Neural cell (in vitro differentiated cells): Measurements from ENCODE around the gene SEC24D. TPM values are rescaled to one million over a fixed set of nuclear protein-coding genes. Genes with fewer than 3 reads are reported as not detected.

Experiments
- H2AFZ ChIP-seq: fragments of 200-600, 300-800 bp; sonication (generic), shearing (Covaris generic); 2 replicates; pipeline ENCODE4 v1.6.0; 2014; ENCODE audit warnings: low read depth, mild to moderate bottlenecking, antibody characterized with exemption, low read length, moderate library complexity
- H3F3A ChIP-seq: fragments of 200-600 bp; shearing (Covaris generic); 2 replicates; pipeline ENCODE4 v1.6.1; 2016; ENCODE audit warnings: mild to moderate bottlenecking, moderate library complexity, mixed read lengths, antibody characterized with exemption, low read length; ENCODE audit not compliant: insufficient read depth, poor library complexity, severe bottlenecking
- H3K27ac ChIP-seq: fragments of 200-600, 300-800 bp; sonication (generic), shearing (Covaris generic); 2 replicates; pipeline ENCODE4 v1.5.1; 2014; ENCODE audit warnings: mild to moderate bottlenecking, low read length, moderate library complexity
- H3K27me3 ChIP-seq: fragments of 300-800, 200-600 bp; sonication (generic), shearing (Covaris generic); 2 replicates; pipeline ENCODE4 v1.6.0; 2014; ENCODE audit warnings: mild to moderate bottlenecking, low read depth, low read length, moderate library complexity; ENCODE audit not compliant: insufficient read depth
- H3K36me3 ChIP-seq: fragments of 300-800, 200-600 bp; sonication (generic), shearing (Covaris generic); 2 replicates; pipeline ENCODE4 v1.5.1; 2014; ENCODE audit warnings: mild to moderate bottlenecking, antibody characterized with exemption, low read length, moderate library complexity; ENCODE audit not compliant: insufficient read depth
- H3K4me2 ChIP-seq: fragments of 300-800, 200-600 bp; sonication (generic), shearing (Covaris generic); 2 replicates; pipeline ENCODE4 v1.6.0; 2014; ENCODE audit warnings: mild to moderate bottlenecking, low read length
- H3K4me3 ChIP-seq: fragments of 300-800, 200-600 bp; sonication (generic), shearing (Covaris generic); 2 replicates; pipeline ENCODE4 v1.5.1; 2014; ENCODE audit warnings: mild to moderate bottlenecking, low read length, moderate library complexity
- H3K79me2 ChIP-seq: fragments of 200-600 bp; shearing (Covaris generic); replicated peaks from 2 replicates; pipeline ENCODE4 v1.6.0; 2014; ENCODE audit warnings: mild to moderate bottlenecking, low read length, moderate library complexity; ENCODE audit not compliant: insufficient read depth
- H3K9ac ChIP-seq: fragments of 300-800, 200-600 bp; sonication (generic), shearing (Covaris generic); 2 replicates; pipeline ENCODE4 v1.6.1; 2016; ENCODE audit warnings: mild to moderate bottlenecking, low read length, mixed read lengths
- H3K9me2 ChIP-seq: fragments of 200-600 bp; shearing (Covaris generic); 2 replicates; pipeline ENCODE4 v1.6.1; 2016; ENCODE audit warnings: mild to moderate bottlenecking, low read length, mixed read lengths; ENCODE audit not compliant: insufficient read depth
- H3K9me3 ChIP-seq: fragments of 200-600, 300-800 bp; sonication (generic), shearing (Covaris generic); 2 replicates; pipeline ENCODE4 v1.6.1; 2016; ENCODE audit warnings: mild to moderate bottlenecking, mixed run types, low read length, moderate library complexity, mixed read lengths
- H4K20me1 ChIP-seq: fragments of 200-600 bp; shearing (Covaris generic); 2 replicates; pipeline ENCODE4 v1.6.1; 2016; ENCODE audit warnings: mild to moderate bottlenecking, mixed run types; ENCODE audit not compliant: insufficient read depth
- EP300 ChIP-seq: fragments of 450-650 bp; conservative IDR thresholded peaks from 2 replicates; pipeline ENCODE4 v1.6.1; 2014; ENCODE audit warnings: antibody characterized with exemption, mild to moderate bottlenecking, moderate library complexity; ENCODE audit not compliant: poor library complexity, severe bottlenecking
- EZH2 ChIP-seq: fragments of 200-600, 300-800 bp; shearing (Covaris generic), sonication (generic); IDR thresholded peaks from 2 replicates; pipeline ENCODE4 v1.6.1; 2014; ENCODE audit warnings: antibody characterized with exemption, low read length, borderline replicate concordance, mild to moderate bottlenecking; ENCODE audit not compliant: insufficient read depth, poor library complexity, severe bottlenecking
- MXI1 ChIP-seq: fragments of 450-650 bp; conservative IDR thresholded peaks from 2 replicates; pipeline ENCODE4 v1.6.1; 2014; ENCODE audit warnings: antibody characterized with exemption, mild to moderate bottlenecking; ENCODE audit not compliant: poor library complexity, severe bottlenecking
- POLR2AphosphoS5 ChIP-seq: IDR thresholded peaks from 2 replicates; pipeline ENCODE4 v1.6.1; 2012
- RAD21 ChIP-seq: fragments of 450-650 bp; conservative IDR thresholded peaks from 2 replicates; pipeline ENCODE4 v1.6.1; 2014; ENCODE audit warnings: antibody characterized with exemption, mild to moderate bottlenecking, moderate library complexity
- SMC3 ChIP-seq: fragments of 450-650 bp; conservative IDR thresholded peaks from 2 replicates; pipeline ENCODE4 v1.6.1; 2014; ENCODE audit warnings: antibody characterized with exemption, mild to moderate bottlenecking, moderate library complexity; ENCODE audit not compliant: poor library complexity
- TAF1 ChIP-seq: IDR thresholded peaks from 2 replicates; pipeline ENCODE4 v1.6.1; 2012; ENCODE audit warnings: low read depth
- polyA plus RNA-seq: library from polyadenylated mRNA; depleted of rRNA; stranded (reverse); fragments of >200 nt; gene quantifications from 2 replicates; pipeline ENCODE4 v1.2.3, GENCODE V29; 2014
- TF ChIP-seq, protein P1 (sequence below): fragments of 450-650 bp; IDR thresholded peaks from 2 replicates; pipeline ENCODE4 v1.5.1; 2014; ENCODE audit warnings: antibody characterized with exemption, mild to moderate bottlenecking, moderate library complexity; ENCODE audit not compliant: poor library complexity, severe bottlenecking
- TF ChIP-seq, protein P2 (sequence below): IDR thresholded peaks from 2 replicates; pipeline ENCODE4 v1.6.1; 2012; ENCODE audit warnings: borderline replicate concordance

SEC24D gene
- polyA plus RNA-seq, 1 donor from 2014 or later: 7.8 TPM

DNA sequence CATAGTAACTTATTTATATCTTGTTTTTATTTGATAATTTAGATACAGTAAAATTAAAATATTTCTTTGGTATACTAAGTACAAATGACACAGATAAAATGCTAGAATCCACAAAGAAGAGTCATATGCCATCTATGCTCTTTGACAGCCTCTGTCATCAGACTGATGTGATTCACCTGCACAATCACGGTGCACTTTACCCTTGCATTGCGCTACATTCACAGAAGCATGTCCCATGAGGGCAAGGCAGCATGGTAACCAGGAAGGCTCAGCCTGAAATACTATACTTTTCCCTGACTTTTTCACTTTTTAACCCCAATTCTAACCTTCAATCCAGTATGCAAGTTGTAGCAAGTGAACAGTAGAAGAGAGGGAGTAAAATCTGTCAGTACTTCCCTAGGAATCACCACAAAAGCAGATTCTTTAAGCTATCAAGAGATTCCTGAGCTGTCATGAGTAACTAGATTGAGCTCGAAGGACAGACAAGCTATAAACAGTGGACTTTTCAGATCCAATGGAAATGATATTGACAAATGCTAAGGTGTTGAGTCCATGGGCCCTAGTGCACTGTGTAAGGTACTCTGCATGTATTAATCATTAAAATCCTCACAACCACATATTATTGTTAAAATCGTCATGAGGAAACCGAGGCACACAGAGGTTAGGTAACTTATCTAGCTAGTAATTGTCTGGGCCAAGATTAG, 14.2 kb downstream of the SEC24D start:
- peak overlapping the region; percentile 28 for H3K4me3 ChIP-seq
- no peak overlapping the region for H3K4me2 ChIP-seq
- H3K9ac ChIP-seq: no peak overlapping the region
- peaks cover 4% of the 10 kb centered on the region for H3F3A ChIP-seq
- H3K9me3 ChIP-seq: no peaks in the 10 kb centered on the region
- H3K36me3 ChIP-seq: no peaks in the 10 kb centered on the region
- H3K27me3 ChIP-seq: no peaks in the 10 kb centered on the region
- no peaks in the 10 kb centered on the region for H3K9me2 ChIP-seq
- TF ChIP-seq TAF1: no peak
- TF ChIP-seq POLR2AphosphoS5: peak; percentile 75
- no peak for TF ChIP-seq SMC3
- TF ChIP-seq EP300: peak; percentile 82
- TF ChIP-seq RAD21: no peak
- H2AFZ ChIP-seq: no peak overlapping the region
- peak overlapping the region; percentile 51 for H3K27ac ChIP-seq
- H4K20me1 ChIP-seq: no peaks in the 10 kb centered on the region
- no peaks in the 10 kb centered on the region for H3K79me2 ChIP-seq

DNA sequence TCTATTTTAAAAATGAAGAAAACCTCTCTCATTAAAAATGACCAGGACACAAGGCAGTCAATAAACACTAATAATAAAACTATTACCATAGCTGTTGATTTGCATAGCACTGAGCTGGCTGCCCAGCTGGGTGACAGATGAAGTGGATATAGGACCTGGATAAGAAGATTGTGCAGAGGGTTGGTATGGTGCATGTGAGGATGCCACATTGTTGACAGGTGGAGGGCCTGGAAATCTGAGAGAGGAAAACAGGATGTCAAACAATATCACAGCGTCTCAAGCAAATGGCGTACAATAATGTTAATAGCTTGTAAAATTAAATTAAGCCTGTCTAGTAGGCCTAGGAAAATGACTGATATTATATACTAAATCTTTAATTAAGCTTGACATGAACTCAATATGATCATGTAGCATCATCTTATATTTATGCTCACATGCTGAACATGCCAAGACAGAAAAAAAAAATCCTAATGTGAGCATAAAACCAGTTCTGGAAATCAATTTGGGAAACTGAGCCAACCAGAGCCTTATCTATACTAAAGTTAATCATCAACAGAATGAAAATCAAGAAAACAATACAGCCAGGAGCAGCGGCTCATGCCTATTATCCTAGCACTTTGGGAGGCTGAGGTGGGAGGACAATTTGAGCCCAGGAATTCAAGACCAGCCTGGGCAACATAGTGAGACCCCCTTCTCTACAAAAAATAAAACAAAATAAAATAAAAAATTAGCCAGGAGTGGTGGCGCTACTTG, 18.6 kb downstream of the SEC24D start:
- Histone ChIP-seq H3K36me3 (no peaks in the 10 kb centered on the region), H2AFZ (no peak overlapping the region), H3K4me2 (no peak overlapping the region), H3K79me2 (no peaks in the 10 kb centered on the region), H3K27ac (no peak overlapping the region), H3K27me3 (no peaks in the 10 kb centered on the region), H3F3A (no peaks in the 10 kb centered on the region), H3K9ac (no peak overlapping the region), H3K4me3 (no peak overlapping the region), H3K9me3 (no peaks in the 10 kb centered on the region), H3K9me2 (no peaks in the 10 kb centered on the region), H4K20me1 (no peaks in the 10 kb centered on the region)
- TF ChIP-seq MXI1 (no peak), POLR2AphosphoS5 (no peak), SMC3 (no peak), EP300 (no peak), EZH2 (no peak), RAD21 (no peak), TAF1 (no peak)
- TF ChIP-seq, protein P1, sequence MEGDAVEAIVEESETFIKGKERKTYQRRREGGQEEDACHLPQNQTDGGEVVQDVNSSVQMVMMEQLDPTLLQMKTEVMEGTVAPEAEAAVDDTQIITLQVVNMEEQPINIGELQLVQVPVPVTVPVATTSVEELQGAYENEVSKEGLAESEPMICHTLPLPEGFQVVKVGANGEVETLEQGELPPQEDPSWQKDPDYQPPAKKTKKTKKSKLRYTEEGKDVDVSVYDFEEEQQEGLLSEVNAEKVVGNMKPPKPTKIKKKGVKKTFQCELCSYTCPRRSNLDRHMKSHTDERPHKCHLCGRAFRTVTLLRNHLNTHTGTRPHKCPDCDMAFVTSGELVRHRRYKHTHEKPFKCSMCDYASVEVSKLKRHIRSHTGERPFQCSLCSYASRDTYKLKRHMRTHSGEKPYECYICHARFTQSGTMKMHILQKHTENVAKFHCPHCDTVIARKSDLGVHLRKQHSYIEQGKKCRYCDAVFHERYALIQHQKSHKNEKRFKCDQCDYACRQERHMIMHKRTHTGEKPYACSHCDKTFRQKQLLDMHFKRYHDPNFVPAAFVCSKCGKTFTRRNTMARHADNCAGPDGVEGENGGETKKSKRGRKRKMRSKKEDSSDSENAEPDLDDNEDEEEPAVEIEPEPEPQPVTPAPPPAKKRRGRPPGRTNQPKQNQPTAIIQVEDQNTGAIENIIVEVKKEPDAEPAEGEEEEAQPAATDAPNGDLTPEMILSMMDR: no peak
- TF ChIP-seq, protein P2, sequence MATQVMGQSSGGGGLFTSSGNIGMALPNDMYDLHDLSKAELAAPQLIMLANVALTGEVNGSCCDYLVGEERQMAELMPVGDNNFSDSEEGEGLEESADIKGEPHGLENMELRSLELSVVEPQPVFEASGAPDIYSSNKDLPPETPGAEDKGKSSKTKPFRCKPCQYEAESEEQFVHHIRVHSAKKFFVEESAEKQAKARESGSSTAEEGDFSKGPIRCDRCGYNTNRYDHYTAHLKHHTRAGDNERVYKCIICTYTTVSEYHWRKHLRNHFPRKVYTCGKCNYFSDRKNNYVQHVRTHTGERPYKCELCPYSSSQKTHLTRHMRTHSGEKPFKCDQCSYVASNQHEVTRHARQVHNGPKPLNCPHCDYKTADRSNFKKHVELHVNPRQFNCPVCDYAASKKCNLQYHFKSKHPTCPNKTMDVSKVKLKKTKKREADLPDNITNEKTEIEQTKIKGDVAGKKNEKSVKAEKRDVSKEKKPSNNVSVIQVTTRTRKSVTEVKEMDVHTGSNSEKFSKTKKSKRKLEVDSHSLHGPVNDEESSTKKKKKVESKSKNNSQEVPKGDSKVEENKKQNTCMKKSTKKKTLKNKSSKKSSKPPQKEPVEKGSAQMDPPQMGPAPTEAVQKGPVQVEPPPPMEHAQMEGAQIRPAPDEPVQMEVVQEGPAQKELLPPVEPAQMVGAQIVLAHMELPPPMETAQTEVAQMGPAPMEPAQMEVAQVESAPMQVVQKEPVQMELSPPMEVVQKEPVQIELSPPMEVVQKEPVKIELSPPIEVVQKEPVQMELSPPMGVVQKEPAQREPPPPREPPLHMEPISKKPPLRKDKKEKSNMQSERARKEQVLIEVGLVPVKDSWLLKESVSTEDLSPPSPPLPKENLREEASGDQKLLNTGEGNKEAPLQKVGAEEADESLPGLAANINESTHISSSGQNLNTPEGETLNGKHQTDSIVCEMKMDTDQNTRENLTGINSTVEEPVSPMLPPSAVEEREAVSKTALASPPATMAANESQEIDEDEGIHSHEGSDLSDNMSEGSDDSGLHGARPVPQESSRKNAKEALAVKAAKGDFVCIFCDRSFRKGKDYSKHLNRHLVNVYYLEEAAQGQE: no peak
